Measurements from ENCODE around the gene LSMEM2. TPM values are rescaled to one million over a fixed set of nuclear protein-coding genes. Genes with fewer than 3 reads are reported as not detected.
A peak's percentile ranks its signal among the peaks of the same experiment; 100 is the strongest.

Gene LSMEM2
- total RNA-seq, 2 donors from 2014 or later = not detected

- no peak for DNase-seq
- H3K27me3 Mint-ChIP-seq = no peaks in the 10 kb centered on the region
- H3K9me3 ChIP-seq (ENCODE audit: control insufficient read depth, low read length, poor library complexity, severe bottlenecking) = no peaks in the 10 kb centered on the region
- peaks cover 7% of the 10 kb centered on the region for H3K4me1 Mint-ChIP-seq
- ATAC-seq = no peak
- H3K36me3 Mint-ChIP-seq (ENCODE audit: low read depth) = no peaks in the 10 kb centered on the region
- no peak overlapping the region for H3K27ac Mint-ChIP-seq
- H3K4me3 Mint-ChIP-seq = no peak overlapping the region
Observed at GRCh38 chr3:50286322-50287227, 7.7 kb downstream of the LSMEM2 start.

GRCh38 chr3:50287262-50287661 is 8.4 kb downstream of the LSMEM2 start:
- no peaks in the 10 kb centered on the region for H3K9me3 ChIP-seq (ENCODE audit: control insufficient read depth, low read length, poor library complexity, severe bottlenecking)
- no peaks in the 10 kb centered on the region for H3K27me3 Mint-ChIP-seq
- ATAC-seq = no peak
- H3K4me1 Mint-ChIP-seq = peaks cover 7% of the 10 kb centered on the region
- no peak overlapping the region for H3K4me3 Mint-ChIP-seq
- H3K36me3 Mint-ChIP-seq (ENCODE audit: low read depth) = no peaks in the 10 kb centered on the region
- no peak for DNase-seq
- H3K27ac Mint-ChIP-seq = no peak overlapping the region

- Mint-ChIP-seq H3K36me3 (ENCODE audit: low read depth) (no peaks in the 10 kb centered on the region), H3K4me3 (no peak overlapping the region), H3K27me3 (no peaks in the 10 kb centered on the region), H3K27ac (no peak overlapping the region), H3K4me1 (peaks cover 14% of the 10 kb centered on the region)
- DNase-seq (no peak), ATAC-seq (no peak)
- H3K9me3 ChIP-seq (ENCODE audit: control insufficient read depth, low read length, poor library complexity, severe bottlenecking) = no peaks in the 10 kb centered on the region
Observed at GRCh38 chr3:50288387-50289007, 9.6 kb downstream of the LSMEM2 start.

- DNase-seq (no peak), ATAC-seq (no peak)
- H3K9me3 ChIP-seq (ENCODE audit: control insufficient read depth, low read length, poor library complexity, severe bottlenecking) = no peaks in the 10 kb centered on the region
- Mint-ChIP-seq H3K36me3 (ENCODE audit: low read depth) (no peaks in the 10 kb centered on the region), H3K27me3 (no peaks in the 10 kb centered on the region), H3K4me1 (peaks cover 14% of the 10 kb centered on the region), H3K4me3 (no peak overlapping the region), H3K27ac (no peak overlapping the region)
Observed at GRCh38 chr3:50289130-50289529, 10.2 kb downstream of the LSMEM2 start.

GRCh38 chr3:50290161-50290641 is 11.3 kb downstream of the LSMEM2 start:
- no peaks in the 10 kb centered on the region for H3K9me3 ChIP-seq (ENCODE audit: control insufficient read depth, low read length, poor library complexity, severe bottlenecking)
- ATAC-seq (no peak), DNase-seq (no peak)
- Mint-ChIP-seq H3K4me3 (no peak overlapping the region), H3K27ac (no peak overlapping the region), H3K36me3 (ENCODE audit: low read depth) (no peaks in the 10 kb centered on the region), H3K27me3 (no peaks in the 10 kb centered on the region), H3K4me1 (peaks cover 14% of the 10 kb centered on the region)

GRCh38 chr3:50292159-50293078 is 13.5 kb downstream of the LSMEM2 start, which contains the start of gene IFRD2:
IFRD2 (minus strand) TSS chr3:50292429; CDS start chr3:50292274, 155 bp downstream.
- H3K27ac Mint-ChIP-seq = peak within 1 kb of the TSS; percentile 89

GRCh38 chr3:50293079-50293801 is 14.4 kb downstream of the LSMEM2 start:
- Mint-ChIP-seq H3K4me3 (peak overlapping the region; percentile 92), H3K4me1 (peaks cover 18% of the 10 kb centered on the region), H3K27ac (peak overlapping the region; percentile 89), H3K36me3 (ENCODE audit: low read depth) (no peaks in the 10 kb centered on the region), H3K27me3 (no peaks in the 10 kb centered on the region)
- no peak for DNase-seq
- no peaks in the 10 kb centered on the region for H3K9me3 ChIP-seq (ENCODE audit: control insufficient read depth, low read length, poor library complexity, severe bottlenecking)
- ATAC-seq = no peak

More at GRCh38 chr3:50292159-50293078, 13.5 kb downstream of the LSMEM2 start, which contains the start of gene IFRD2:
- H3K9me3 ChIP-seq (ENCODE audit: control insufficient read depth, low read length, poor library complexity, severe bottlenecking) = no peaks in the 10 kb centered on the region
- Mint-ChIP-seq H3K4me3 (peak within 1 kb of the TSS; percentile 92), H3K27me3 (no peaks in the 10 kb centered on the region), H3K36me3 (ENCODE audit: low read depth) (no peaks in the 10 kb centered on the region), H3K4me1 (peaks cover 14% of the 10 kb centered on the region)
- peak; percentile 90 to 93 (median 92) for DNase-seq
- peak; percentile 99 for ATAC-seq

GRCh38 chr3:50294089-50294488 is 15.2 kb downstream of the LSMEM2 start:
- Mint-ChIP-seq H3K27me3 (no peaks in the 10 kb centered on the region), H3K36me3 (ENCODE audit: low read depth) (no peaks in the 10 kb centered on the region), H3K4me1 (peaks cover 24% of the 10 kb centered on the region), H3K4me3 (no peak overlapping the region), H3K27ac (no peak overlapping the region)
- DNase-seq (no peak), ATAC-seq (no peak)
- no peaks in the 10 kb centered on the region for H3K9me3 ChIP-seq (ENCODE audit: control insufficient read depth, low read length, poor library complexity, severe bottlenecking)

GRCh38 chr3:50294492-50295403 is 15.9 kb downstream of the LSMEM2 start:
- peak in 1 of 3 donors; percentile 3 for DNase-seq
- Mint-ChIP-seq H3K27ac (no peak overlapping the region), H3K36me3 (ENCODE audit: low read depth) (no peaks in the 10 kb centered on the region), H3K4me1 (peaks cover 25% of the 10 kb centered on the region), H3K4me3 (no peak overlapping the region), H3K27me3 (no peaks in the 10 kb centered on the region)
- no peak for ATAC-seq
- H3K9me3 ChIP-seq (ENCODE audit: control insufficient read depth, low read length, poor library complexity, severe bottlenecking) = no peaks in the 10 kb centered on the region

GRCh38 chr3:50295553-50296431 is 16.9 kb downstream of the LSMEM2 start:
- no peaks in the 10 kb centered on the region for H3K9me3 ChIP-seq (ENCODE audit: control insufficient read depth, low read length, poor library complexity, severe bottlenecking)
- DNase-seq (no peak), ATAC-seq (no peak)
- peaks cover 32% of the 10 kb centered on the region for H3K4me1 Mint-ChIP-seq
- H3K36me3 Mint-ChIP-seq (ENCODE audit: low read depth) = no peaks in the 10 kb centered on the region
- H3K27ac Mint-ChIP-seq = no peak overlapping the region
- H3K27me3 Mint-ChIP-seq = no peaks in the 10 kb centered on the region
- H3K4me3 Mint-ChIP-seq = no peak overlapping the region
